GM23248 (cell line): ENCODE results near the gene SAP30BP. TPM values are rescaled to one million over a fixed set of nuclear protein-coding genes. Genes with fewer than 3 reads are reported as not detected.

Experiments
- DNase-seq: peaks from one replicate; pipeline ENCODE4 v3.0.0-alpha.2; 2015
- H2AFZ ChIP-seq: fragments of 200-600 bp; sonication (generic); 2 replicates; pipeline ENCODE4 v1.6.1; 2016; ENCODE audit warnings: antibody characterized with exemption
- H3F3A ChIP-seq: fragments of 200-600 bp; sonication (generic); 2 replicates; pipeline ENCODE4 v1.6.1; 2016; ENCODE audit warnings: mild to moderate bottlenecking, antibody characterized with exemption, mixed run types; ENCODE audit not compliant: insufficient read depth
- H3K27ac ChIP-seq: fragments of 200-600 bp; sonication (generic); 2 replicates; pipeline ENCODE4 v1.5.1; 2016; ENCODE audit warnings: mild to moderate bottlenecking
- H3K27me3 ChIP-seq: fragments of 200-600 bp; sonication (generic); replicated peaks from 2 replicates; pipeline ENCODE4 v1.6.1; 2016; ENCODE audit warnings: mild to moderate bottlenecking; ENCODE audit not compliant: insufficient read depth
- H3K36me3 ChIP-seq: fragments of 200-600 bp; sonication (generic); 2 replicates; pipeline ENCODE4 v1.6.1; 2016; ENCODE audit warnings: low read depth, mild to moderate bottlenecking
- H3K4me1 ChIP-seq: fragments of 200-600 bp; sonication (generic); 2 replicates; pipeline ENCODE4 v1.6.1; 2016; ENCODE audit warnings: mild to moderate bottlenecking; ENCODE audit not compliant: insufficient read depth
- H3K4me2 ChIP-seq: fragments of 200-600 bp; sonication (generic); one replicate; pipeline ENCODE4 v1.6.1; 2016; ENCODE audit warnings: mild to moderate bottlenecking; ENCODE audit not compliant: unreplicated experiment
- H3K4me3 ChIP-seq: fragments of 200-600 bp; sonication (generic); 2 replicates; pipeline ENCODE4 v1.5.1; 2016; ENCODE audit warnings: mild to moderate bottlenecking
- H3K79me2 ChIP-seq: fragments of 200-600 bp; sonication (generic); 2 replicates; pipeline ENCODE4 v1.6.1; 2016; ENCODE audit warnings: mild to moderate bottlenecking; ENCODE audit not compliant: insufficient read depth
- H3K9ac ChIP-seq: fragments of 200-600 bp; sonication (generic); 2 replicates; pipeline ENCODE4 v1.6.1; 2016; ENCODE audit warnings: mild to moderate bottlenecking
- H3K9me2 ChIP-seq: fragments of 200-600 bp; sonication (generic); 2 replicates; pipeline ENCODE4 v1.6.1; 2016; ENCODE audit warnings: mixed run types, mild to moderate bottlenecking, moderate library complexity; ENCODE audit not compliant: insufficient read depth
- H3K9me3 ChIP-seq: fragments of 200-600 bp; sonication (generic); one replicate; pipeline ENCODE4 v1.6.1; 2017; ENCODE audit warnings: low read depth
- H4K20me1 ChIP-seq: fragments of 200-600 bp; sonication (generic); 2 replicates; pipeline ENCODE4 v1.6.0; 2016; ENCODE audit not compliant: insufficient read depth
- EZH2 ChIP-seq: fragments of 200-600 bp; sonication (generic); IDR thresholded peaks from 2 replicates; pipeline ENCODE4 v1.6.1; 2018; ENCODE audit warnings: antibody characterized with exemption, mild to moderate bottlenecking; ENCODE audit not compliant: insufficient read depth, poor library complexity, severe bottlenecking
- EZH2phosphoT487 ChIP-seq: fragments of 200-600 bp; sonication (generic); IDR thresholded peaks from 2 replicates; pipeline ENCODE4 v1.6.1; 2018; ENCODE audit warnings: antibody characterized with exemption, moderate library complexity, mild to moderate bottlenecking, low read depth; ENCODE audit not compliant: insufficient read depth
- WGBS, 2 experiments: methylation state at CpG; one replicate each; pipeline ENCODE4 v1.1.6; 2015 to 2017; ENCODE audit warnings: low lambda C conversion rate in 2 of 2, low coverage in 1 of 2; ENCODE audit errors: missing lambda C conversion rate in 2 of 2; 5-methylcytosine and 5-hydroxymethylcytosine counted together
- in situ Hi-C: fragments of 300-500 bp; cut with MboI; formaldehyde crosslinking; loops from 2 replicates; pipeline ENCODE4 v1.15.0; 2020
- polyA plus RNA-seq: library from polyadenylated mRNA; unstranded; fragments of >200 nt; fragmentation: Nextera tagmentation; extraction: Ambion mirVana; gene quantifications from 2 replicates; pipeline ENCODE4 v1.2.1, GENCODE V29; 2016
- total RNA-seq: library from RNA; depleted of rRNA; stranded (reverse); fragments of >200 nt; shearing (Covaris generic); gene quantifications from 2 replicates; pipeline ENCODE4 v1.2.3, GENCODE V29; 2014

The SAP30BP gene
- total and polyA plus RNA-seq, 2 experiments from 2014 or later: 60.8 to 93.1 TPM

DNA sequence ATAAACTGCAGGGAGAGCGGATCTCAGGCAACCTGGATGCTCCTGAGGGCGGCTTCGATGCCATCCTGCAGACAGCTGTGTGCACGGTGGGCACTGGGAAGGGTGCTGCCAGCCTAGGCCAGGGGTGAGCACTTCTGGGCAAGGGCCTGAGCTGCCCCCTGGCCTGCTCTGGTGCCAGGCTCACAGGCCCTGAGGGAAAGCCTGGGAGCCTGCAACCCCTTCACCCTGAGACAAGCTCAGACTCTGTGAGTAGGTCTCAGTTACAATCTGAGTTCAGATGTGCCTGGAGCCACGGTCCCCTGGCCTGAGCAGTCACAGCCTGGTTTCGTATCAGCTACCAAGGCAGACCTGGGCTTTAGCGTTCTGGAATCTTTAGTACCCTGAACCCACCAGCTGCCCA lies 62.2 kb downstream of the SAP30BP start:
- Histone ChIP-seq H2AFZ (no peak overlapping the region), H4K20me1 (no peaks in the 10 kb centered on the region), H3F3A (no peaks in the 10 kb centered on the region), H3K4me2 (no peak overlapping the region), H3K9ac (no peak overlapping the region), H3K4me1 (no peaks in the 10 kb centered on the region), H3K9me2 (no peaks in the 10 kb centered on the region), H3K4me3 (no peak overlapping the region), H3K9me3 (no peaks in the 10 kb centered on the region), H3K36me3 (no peaks in the 10 kb centered on the region), H3K27me3 (no peaks in the 10 kb centered on the region), H3K27ac (no peak overlapping the region), H3K79me2 (no peaks in the 10 kb centered on the region)
- in situ Hi-C loops: loop anchor here (25.0 kb wide), 1 partner anchor 292 kb away; no protein-coding TSS in a partner anchor
- TF ChIP-seq EZH2phosphoT487: no peak
- 83% methylated on average over 7 of the region's 7 CpGs for WGBS, 2 experiments
- DNase-seq: no peak

DNA sequence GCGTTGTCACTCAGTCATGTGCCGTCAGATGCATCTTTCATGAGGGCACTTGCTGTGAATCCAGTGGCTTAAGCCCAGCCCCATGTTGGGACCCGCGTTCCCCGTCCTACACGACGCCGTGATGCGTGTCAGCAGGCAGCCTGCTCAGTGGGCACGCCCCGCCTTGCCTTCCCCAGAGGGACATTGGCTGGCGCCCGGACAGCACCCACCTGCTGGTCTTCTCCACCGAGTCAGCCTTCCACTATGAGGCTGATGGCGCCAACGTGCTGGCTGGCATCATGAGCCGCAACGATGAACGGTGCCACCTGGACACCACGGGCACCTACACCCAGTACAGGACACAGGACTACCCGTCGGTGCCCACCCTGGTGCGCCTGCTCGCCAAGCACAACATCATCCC lies 62.9 kb downstream of the SAP30BP start:
- H3K9me3 ChIP-seq: no peaks in the 10 kb centered on the region
- H3K36me3 ChIP-seq: no peaks in the 10 kb centered on the region
- in situ Hi-C loops: loop anchor here (25.0 kb wide), 1 partner anchor 293 kb away; no protein-coding TSS in a partner anchor
- H4K20me1 ChIP-seq: no peaks in the 10 kb centered on the region
- no peak overlapping the region for H3K4me2 ChIP-seq
- H3K4me1 ChIP-seq: no peaks in the 10 kb centered on the region
- no peak overlapping the region for H3K27ac ChIP-seq
- WGBS, 2 experiments: 84 to 85% methylated on average over 24 of the region's 24 CpGs
- H3K4me3 ChIP-seq: no peak overlapping the region
- H3F3A ChIP-seq: no peaks in the 10 kb centered on the region
- H3K27me3 ChIP-seq: no peaks in the 10 kb centered on the region
- H3K9ac ChIP-seq: no peak overlapping the region
- TF ChIP-seq EZH2: no peak
- TF ChIP-seq EZH2phosphoT487: no peak
- no peaks in the 10 kb centered on the region for H3K9me2 ChIP-seq
- H2AFZ ChIP-seq: no peak overlapping the region
- no peak for DNase-seq
- no peaks in the 10 kb centered on the region for H3K79me2 ChIP-seq

DNA sequence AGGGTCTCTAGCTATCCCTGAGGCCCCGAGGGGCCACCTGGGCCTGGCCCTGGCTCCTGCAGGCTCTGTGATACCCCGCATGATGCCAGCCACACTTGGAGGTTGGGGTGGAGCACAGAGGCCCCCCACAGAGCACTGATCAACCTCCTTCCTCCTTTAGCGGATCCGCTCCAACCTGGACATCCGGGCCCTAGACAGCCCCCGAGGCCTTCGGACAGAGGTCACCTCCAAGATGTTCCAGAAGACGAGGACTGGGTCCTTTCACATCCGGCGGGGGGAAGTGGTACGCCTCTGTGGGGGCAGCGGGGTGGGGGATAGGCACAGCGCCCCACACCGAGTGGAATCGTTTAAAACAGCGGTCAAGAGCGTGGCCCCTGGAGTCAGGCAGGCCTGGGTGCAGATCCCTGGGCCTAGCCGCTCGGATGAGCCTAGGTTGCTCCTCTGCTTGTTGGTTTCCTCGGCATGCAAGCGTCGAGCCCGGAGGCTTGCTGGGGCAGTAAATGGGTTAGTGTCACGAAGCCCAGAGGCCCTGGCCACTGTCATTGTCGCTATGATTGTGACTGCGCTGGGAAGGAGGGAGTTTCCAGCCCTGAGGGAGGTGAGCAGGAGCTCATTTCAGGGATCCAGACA lies 64.1 kb downstream of the SAP30BP start:
- Histone ChIP-seq H3K4me3 (no peak overlapping the region), H2AFZ (no peak overlapping the region), H3K9ac (no peak overlapping the region), H3K27ac (no peak overlapping the region), H3K4me2 (no peak overlapping the region), H3K9me2 (no peaks in the 10 kb centered on the region), H3F3A (no peaks in the 10 kb centered on the region), H3K27me3 (no peaks in the 10 kb centered on the region), H4K20me1 (no peaks in the 10 kb centered on the region), H3K4me1 (no peaks in the 10 kb centered on the region), H3K79me2 (no peaks in the 10 kb centered on the region), H3K36me3 (no peaks in the 10 kb centered on the region), H3K9me3 (no peaks in the 10 kb centered on the region)
- no peak for DNase-seq
- in situ Hi-C loops: loop anchor here (25.0 kb wide), 1 partner anchor 294 kb away; no protein-coding TSS in a partner anchor
- TF ChIP-seq EZH2phosphoT487 (no peak), EZH2 (no peak)
- 84% methylated on average over 19 to 26 of the region's 26 CpGs for WGBS, 2 experiments

DNA sequence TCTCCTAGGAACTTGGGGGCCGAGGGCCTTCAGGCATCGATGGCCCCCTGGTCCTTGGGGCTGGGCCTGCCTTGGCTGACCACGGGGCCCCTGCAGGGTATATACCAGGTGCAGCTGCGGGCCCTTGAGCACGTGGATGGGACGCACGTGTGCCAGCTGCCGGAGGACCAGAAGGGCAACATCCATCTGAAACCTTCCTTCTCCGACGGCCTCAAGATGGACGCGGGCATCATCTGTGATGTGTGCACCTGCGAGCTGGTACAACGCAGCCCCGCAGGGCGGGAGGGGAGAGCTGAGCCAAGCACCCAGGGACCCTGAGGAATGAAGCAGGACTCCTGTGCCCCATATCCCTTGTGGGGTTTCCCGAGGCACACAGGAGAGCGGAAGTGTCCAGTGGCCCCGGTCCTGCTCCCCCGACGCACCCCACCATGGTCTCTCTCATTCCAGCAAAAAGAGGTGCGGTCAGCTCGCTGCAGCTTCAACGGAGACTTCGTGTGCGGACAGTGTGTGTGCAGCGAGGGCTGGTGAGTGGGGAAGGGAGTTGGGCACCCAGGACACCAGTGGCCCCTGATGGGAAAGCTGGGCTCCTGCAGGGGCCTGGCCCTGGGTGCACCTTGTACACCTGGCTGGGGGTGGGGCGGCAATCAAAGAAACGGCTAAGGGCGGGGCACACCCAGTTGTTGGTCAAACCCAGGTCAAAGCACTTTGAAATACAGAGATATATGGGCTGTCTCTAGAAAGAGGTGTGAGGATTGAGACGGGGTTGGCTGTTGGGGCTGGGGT lies 64.8 kb downstream of the SAP30BP start:
- H3K9ac ChIP-seq: no peak overlapping the region
- no peak overlapping the region for H3K4me3 ChIP-seq
- no peaks in the 10 kb centered on the region for H3K9me3 ChIP-seq
- H2AFZ ChIP-seq: no peak overlapping the region
- H3K36me3 ChIP-seq: no peaks in the 10 kb centered on the region
- TF ChIP-seq EZH2phosphoT487 (no peak), EZH2 (no peak)
- no peaks in the 10 kb centered on the region for H3K79me2 ChIP-seq
- H4K20me1 ChIP-seq: no peaks in the 10 kb centered on the region
- no peak for DNase-seq
- in situ Hi-C loops: loop anchor here (25.0 kb wide), 1 partner anchor 295 kb away; no protein-coding TSS in a partner anchor
- no peak overlapping the region for H3K27ac ChIP-seq
- no peaks in the 10 kb centered on the region for H3F3A ChIP-seq
- 85 to 88% methylated on average over 31 of the region's 31 CpGs for WGBS, 2 experiments
- no peaks in the 10 kb centered on the region for H3K27me3 ChIP-seq
- no peaks in the 10 kb centered on the region for H3K9me2 ChIP-seq
- H3K4me1 ChIP-seq: no peaks in the 10 kb centered on the region
- no peak overlapping the region for H3K4me2 ChIP-seq
